MCF 10A (cell line): ENCODE results near the gene ENO1. TPM values are rescaled to one million over a fixed set of nuclear protein-coding genes. Genes with fewer than 3 reads are reported as not detected.
A peak's percentile ranks its signal among the peaks of the same experiment; 100 is the strongest.
"Not testable (repeated sequence)": the region's sequence is repeated elsewhere in the genome, so short reads cannot be mapped to it uniquely, and the experiment has no call there.

ENCODE experiments used
- BruUV-seq: library from RNA; stranded (reverse); fragments of 400-500 nt; replicated peaks from 2 replicates; lab custom pipeline; 2021; lab: Mats Ljungman, UMichigan
- CTCF ChIA-PET: fragments of 300-600 bp; sonication (Branson Sonifier 250); formaldehyde crosslinking; extraction: SDS; loops from one replicate; lab custom pipeline; 2021; ENCODE audit warnings: antibody characterized with exemption, inconsistent platforms; lab: Yijun Ruan, JAX
- POLR2A ChIA-PET: fragments of 300-600, 350-650 bp; sonication (Branson Sonifier 250); formaldehyde crosslinking; extraction: SDS; loops from one replicate; lab custom pipeline; 2020; ENCODE audit warnings: antibody characterized with exemption, inconsistent platforms; lab: Yijun Ruan, JAX
- DNase-seq: peaks from one replicate; pipeline ENCODE4 v3.0.0-alpha.2; 2018; ENCODE audit not compliant: unreplicated experiment
- H3K27ac Mint-ChIP-seq: one replicate; pipeline ENCODE4 v1.8.0; 2022; ENCODE audit warnings: mild to moderate bottlenecking, low read depth, mixed read lengths; ENCODE audit not compliant: unreplicated experiment
- H3K27me3 Mint-ChIP-seq: one replicate; pipeline ENCODE4 v1.8.0; 2022; ENCODE audit warnings: mixed read lengths; ENCODE audit not compliant: insufficient read depth, unreplicated experiment
- H3K36me3 Mint-ChIP-seq: one replicate; pipeline ENCODE4 v1.8.0; 2022; ENCODE audit warnings: mild to moderate bottlenecking, moderate library complexity, mixed read lengths; ENCODE audit not compliant: insufficient read depth, unreplicated experiment
- H3K4me1 Mint-ChIP-seq: one replicate; pipeline ENCODE4 v1.8.0; 2022; ENCODE audit warnings: mixed read lengths; ENCODE audit not compliant: insufficient read depth, unreplicated experiment
- H3K4me3 Mint-ChIP-seq: one replicate; pipeline ENCODE4 v1.8.0; 2022; ENCODE audit warnings: mild to moderate bottlenecking, moderate library complexity, mixed read lengths; ENCODE audit not compliant: unreplicated experiment
- H3K9me3 Mint-ChIP-seq: one replicate; pipeline ENCODE4 v1.8.0; 2022; ENCODE audit warnings: mixed read lengths; ENCODE audit not compliant: unreplicated experiment
- CTCF ChIP-seq: fragments of 200-600 bp; IDR thresholded peaks from one replicate; pipeline ENCODE4 v1.8.0; 2022; ENCODE audit warnings: antibody characterized with exemption, mild to moderate bottlenecking; ENCODE audit not compliant: unreplicated experiment
- intact Hi-C: fragments of 100-400 bp; cut with micrococcal nuclease; formaldehyde crosslinking; loops from 2 replicates; pipeline ENCODE4 v1.14.1; 2022
- total RNA-seq: library from RNA; stranded (reverse); gene quantifications from 2 replicates; pipeline ENCODE4 v1.2.3, GENCODE V29; 2022

ENO1 gene
- total RNA-seq, 1 experiment from 2014 or later: 2,811 TPM

GRCh38 chr1:8839990-8840389 lies 38.5 kb downstream of the ENO1 start:
- Mint-ChIP-seq H3K9me3 (peaks cover 9% of the 10 kb centered on the region), H3K27ac (no peak overlapping the region), H3K4me1 (no peaks in the 10 kb centered on the region), H3K27me3 (peaks cover 12% of the 10 kb centered on the region), H3K4me3 (no peak overlapping the region), H3K36me3 (peaks cover 5% of the 10 kb centered on the region)
- POLR2A ChIA-PET: interaction anchor here (0.9 to 1.7 kb wide), 3 partner anchors 10 to 106 kb away, joined by 3 to 5 read pairs (median 3); no protein-coding TSS in a partner anchor
- DNase-seq: no peak
- BruUV-seq: no TSS peak
- TF ChIP-seq CTCF: no peak
- CTCF ChIA-PET: interaction anchor here (1.0 to 2.7 kb wide), 4 partner anchors 9 to 123 kb away, joined by 3 to 12 read pairs (median 4); no protein-coding TSS in a partner anchor
- intact Hi-C loops: no loop called here

DNA sequence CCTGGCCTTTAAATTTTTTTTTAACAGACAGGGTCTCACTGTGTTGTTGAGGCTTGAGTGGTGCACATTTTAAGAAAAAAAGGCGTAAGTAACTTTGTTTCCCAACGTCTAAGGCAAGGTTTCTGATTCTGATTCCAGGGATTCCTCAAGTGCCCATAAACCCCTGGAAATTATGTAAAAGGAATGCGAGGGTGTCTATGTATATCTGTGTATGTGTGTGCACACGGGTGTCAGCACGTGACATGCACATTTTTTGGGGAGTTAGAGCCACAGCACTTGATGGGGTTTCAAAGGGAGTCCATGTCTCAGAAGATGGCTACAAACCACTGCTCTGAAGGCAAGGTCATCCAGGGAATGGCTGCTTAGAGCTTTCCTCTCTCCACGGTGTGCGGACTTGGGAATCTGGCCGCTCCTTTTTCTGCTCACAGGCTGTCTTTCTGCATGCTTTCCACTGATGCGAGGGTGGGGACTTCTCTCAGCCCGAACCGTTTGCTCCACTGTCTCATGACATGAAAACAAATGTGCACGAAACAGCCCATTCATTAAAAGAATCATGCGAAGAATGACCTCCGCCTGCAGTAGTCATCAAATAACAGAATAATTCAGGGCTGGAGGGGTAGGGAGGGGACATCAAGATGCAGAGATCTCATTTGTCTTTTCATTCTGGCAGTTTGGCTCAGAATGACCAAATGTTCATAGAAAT lies 42.4 kb downstream of the ENO1 start:
- TF ChIP-seq CTCF: no peak
- DNase-seq: no peak
- intact Hi-C loops: no loop called here
- Mint-ChIP-seq H3K27ac (no peak overlapping the region), H3K9me3 (peaks cover 9% of the 10 kb centered on the region), H3K4me3 (no peak overlapping the region), H3K4me1 (no peaks in the 10 kb centered on the region), H3K27me3 (no peaks in the 10 kb centered on the region), H3K36me3 (peaks cover 6% of the 10 kb centered on the region)
- no TSS peak for BruUV-seq
- ChIA-PET POLR2A (no interaction called here), CTCF (interaction anchor here (1.6 kb wide), 2 partner anchors 10 to 13 kb away, joined by 5 to 11 read pairs; no protein-coding TSS in a partner anchor)

DNA sequence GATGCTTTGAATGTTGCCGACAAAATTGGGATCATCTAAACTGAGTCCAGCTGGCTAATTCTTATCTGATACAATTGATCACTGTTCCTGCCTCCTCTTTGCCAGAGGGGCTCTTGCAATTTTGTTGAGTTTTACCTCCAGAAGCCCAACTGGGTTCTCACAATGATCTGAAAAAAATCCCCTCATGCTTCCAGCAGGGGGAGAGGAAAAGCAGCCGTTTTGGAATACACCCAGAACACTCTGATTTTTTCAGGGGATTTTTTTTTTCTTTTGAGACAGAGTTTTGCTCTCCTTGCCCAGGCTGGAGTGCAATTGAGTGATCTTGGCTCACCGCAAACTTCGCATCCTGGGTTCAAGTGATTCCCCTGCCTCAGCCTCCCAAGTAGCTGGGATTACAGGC lies 47.1 kb downstream of the ENO1 start:
- Mint-ChIP-seq H3K9me3 (no peaks in the 10 kb centered on the region), H3K27ac (no peak overlapping the region), H3K27me3 (no peaks in the 10 kb centered on the region), H3K4me1 (peaks cover 9% of the 10 kb centered on the region), H3K36me3 (peaks cover 6% of the 10 kb centered on the region), H3K4me3 (no peak overlapping the region)
- intact Hi-C loops: no loop called here
- ChIA-PET CTCF (interaction anchor here (0.6 to 1.4 kb wide), 2 partner anchors 105 to 355 kb away, joined by 3 read pairs; no protein-coding TSS in a partner anchor), POLR2A (no interaction called here)
- no peak for TF ChIP-seq CTCF
- DNase-seq: no peak
- BruUV-seq: no TSS peak

- ChIA-PET POLR2A (interaction anchor here (0.6 to 1.3 kb wide), 5 partner anchors 9 to 127 kb away, joined by 3 to 5 read pairs (median 3); no protein-coding TSS in a partner anchor), CTCF (interaction anchor here (0.6 to 1.4 kb wide), 3 partner anchors 105 to 919 kb away, joined by 3 read pairs; no protein-coding TSS in a partner anchor)
- H3K4me1 Mint-ChIP-seq, H3K27ac Mint-ChIP-seq, BruUV-seq, intact Hi-C loops, H3K4me3 Mint-ChIP-seq, H3K36me3 Mint-ChIP-seq, H3K9me3 Mint-ChIP-seq, H3K27me3 Mint-ChIP-seq: not testable (repeated sequence)
- peak; percentile 59 for DNase-seq
These were observed 47.8 kb downstream of the ENO1 start for GRCh38 chr1:8830732-8831131.
